AG04449 (cell line): Measurements from ENCODE around the gene MYO1A.
"Not testable (repeated sequence)": the region's sequence is repeated elsewhere in the genome, so short reads cannot be mapped to it uniquely, and the experiment has no call there.

Source experiments
- CTCF ChIA-PET: fragments of 350-600 bp; formaldehyde crosslinking; extraction: SDS; loops from one replicate; lab custom pipeline; 2021; ENCODE audit warnings: antibody characterized with exemption; lab: Yijun Ruan, JAX
- POLR2A ChIA-PET: fragments of 400-600, 350-600 bp; formaldehyde crosslinking; extraction: SDS; loops from one replicate; lab custom pipeline; 2020; ENCODE audit warnings: antibody characterized with exemption, inconsistent platforms; lab: Yijun Ruan, JAX
- DNase-seq: peaks from one replicate; pipeline ENCODE4 v3.0.0-alpha.2; 2010; ENCODE audit warnings: low read depth, low spot score
- H3K4me3 ChIP-seq: 2 replicates; pipeline ENCODE4 v1.5.1; 2011; ENCODE audit warnings: low read depth, mild to moderate bottlenecking, control low read depth, low read length
- TF ChIP-seq, protein P1 (sequence below): IDR thresholded peaks from one replicate; pipeline ENCODE4 v1.5.1; 2011; ENCODE audit warnings: mild to moderate bottlenecking, moderate library complexity, low read length, control low read depth, inconsistent platforms; ENCODE audit not compliant: insufficient read depth; ENCODE audit errors: missing control alignments

The MYO1A gene

DNA sequence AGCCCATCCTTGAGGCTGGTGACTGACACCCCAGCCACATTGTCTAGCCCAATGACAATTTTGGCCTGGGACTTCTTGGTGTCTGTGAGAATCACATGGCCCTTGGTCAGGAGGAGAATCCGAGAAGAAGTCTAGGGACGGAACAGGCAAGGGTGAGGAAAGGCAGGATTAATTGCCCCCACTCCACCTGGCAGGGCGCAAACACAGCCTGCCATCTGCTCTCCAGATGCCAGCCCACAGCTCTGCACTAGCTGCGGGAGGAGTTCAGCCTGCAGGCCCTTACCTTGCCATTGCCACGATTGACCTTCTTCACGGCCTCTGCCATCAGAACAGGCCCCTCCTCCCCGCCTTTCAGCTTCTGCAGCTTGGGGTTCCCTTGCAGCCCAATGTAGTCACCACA, 20.5 kb downstream of the MYO1A start:
- ChIA-PET CTCF (interaction anchor here (1.1 to 2.6 kb wide), 2 partner anchors 12 to 30 kb away, joined by 3 to 10 read pairs; no protein-coding TSS in a partner anchor), POLR2A (no interaction called here)
- TF ChIP-seq, protein P1, sequence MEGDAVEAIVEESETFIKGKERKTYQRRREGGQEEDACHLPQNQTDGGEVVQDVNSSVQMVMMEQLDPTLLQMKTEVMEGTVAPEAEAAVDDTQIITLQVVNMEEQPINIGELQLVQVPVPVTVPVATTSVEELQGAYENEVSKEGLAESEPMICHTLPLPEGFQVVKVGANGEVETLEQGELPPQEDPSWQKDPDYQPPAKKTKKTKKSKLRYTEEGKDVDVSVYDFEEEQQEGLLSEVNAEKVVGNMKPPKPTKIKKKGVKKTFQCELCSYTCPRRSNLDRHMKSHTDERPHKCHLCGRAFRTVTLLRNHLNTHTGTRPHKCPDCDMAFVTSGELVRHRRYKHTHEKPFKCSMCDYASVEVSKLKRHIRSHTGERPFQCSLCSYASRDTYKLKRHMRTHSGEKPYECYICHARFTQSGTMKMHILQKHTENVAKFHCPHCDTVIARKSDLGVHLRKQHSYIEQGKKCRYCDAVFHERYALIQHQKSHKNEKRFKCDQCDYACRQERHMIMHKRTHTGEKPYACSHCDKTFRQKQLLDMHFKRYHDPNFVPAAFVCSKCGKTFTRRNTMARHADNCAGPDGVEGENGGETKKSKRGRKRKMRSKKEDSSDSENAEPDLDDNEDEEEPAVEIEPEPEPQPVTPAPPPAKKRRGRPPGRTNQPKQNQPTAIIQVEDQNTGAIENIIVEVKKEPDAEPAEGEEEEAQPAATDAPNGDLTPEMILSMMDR: no peak
- H3K4me3 ChIP-seq: no peak overlapping the region
- DNase-seq: no peak

DNA sequence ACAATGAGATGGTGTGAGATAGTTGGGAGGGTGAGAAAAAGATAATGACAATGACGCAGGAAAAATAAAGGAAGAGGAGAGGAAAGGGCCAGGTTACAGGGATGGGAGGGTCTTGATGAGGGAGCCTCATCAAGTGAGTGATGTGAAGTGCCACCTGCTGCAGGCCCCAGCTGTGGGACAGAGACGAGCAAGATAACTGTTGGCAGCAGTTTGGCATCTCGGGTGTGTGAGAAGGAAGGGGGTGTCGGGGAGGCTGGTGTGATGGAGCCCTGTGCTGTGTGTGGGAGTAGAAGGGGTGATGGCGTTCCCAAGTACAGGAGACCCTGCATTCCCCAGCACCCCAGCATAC, 22.1 kb downstream of the MYO1A start:
- ChIA-PET CTCF (interaction anchor here (0.6 to 3.8 kb wide), 9 partner anchors 11 to 266 kb away, joined by 3 to 25 read pairs (median 5); partner anchors contain the start of genes TAC3 and ZBTB39), POLR2A (no interaction called here)
- TF ChIP-seq, protein P1: no peak
- no peak for DNase-seq
- no peak overlapping the region for H3K4me3 ChIP-seq

DNA sequence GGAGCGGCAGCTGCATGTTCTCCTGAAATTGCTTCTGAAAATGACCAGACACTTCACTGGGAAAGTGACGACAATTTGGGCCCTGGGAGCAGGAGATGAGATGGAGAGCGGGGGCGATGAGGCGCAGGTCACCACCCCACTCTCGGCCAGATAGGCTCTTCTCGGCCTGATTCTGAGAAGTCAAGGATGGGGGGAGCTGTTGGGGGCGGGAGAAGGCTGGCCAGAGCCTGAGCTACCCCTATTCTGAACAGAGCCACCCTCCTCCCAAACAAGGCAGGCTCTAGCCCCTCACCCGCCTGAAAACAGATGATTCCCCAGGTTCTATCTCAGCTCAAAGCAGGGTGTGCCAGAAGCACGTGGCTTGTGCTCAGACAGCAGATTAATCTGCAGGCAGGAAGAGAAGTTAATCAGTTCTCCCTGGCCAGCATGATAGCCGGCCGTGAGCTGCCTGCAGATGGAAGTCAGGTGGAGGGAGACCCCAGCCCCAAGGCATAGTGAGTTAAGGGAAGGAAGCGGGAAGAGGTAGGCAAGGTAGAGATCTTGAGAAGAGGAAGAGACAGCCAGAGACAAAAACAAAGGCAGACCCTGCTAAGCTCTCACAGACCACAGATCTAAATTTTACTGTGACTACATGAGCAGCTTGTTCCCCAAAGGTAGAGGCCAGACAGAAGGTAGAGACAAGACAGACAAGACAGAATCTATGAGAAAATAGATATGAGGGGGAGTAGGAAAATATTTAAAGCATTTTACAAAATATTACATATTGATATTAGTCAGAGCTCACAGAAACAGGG, 22.7 kb downstream of the MYO1A start:
- CTCF ChIA-PET: interaction anchor here (0.6 to 3.8 kb wide), 9 partner anchors 11 to 266 kb away, joined by 3 to 25 read pairs (median 5); partner anchors contain the start of genes TAC3 and ZBTB39
- no peak overlapping the region for H3K4me3 ChIP-seq

DNA sequence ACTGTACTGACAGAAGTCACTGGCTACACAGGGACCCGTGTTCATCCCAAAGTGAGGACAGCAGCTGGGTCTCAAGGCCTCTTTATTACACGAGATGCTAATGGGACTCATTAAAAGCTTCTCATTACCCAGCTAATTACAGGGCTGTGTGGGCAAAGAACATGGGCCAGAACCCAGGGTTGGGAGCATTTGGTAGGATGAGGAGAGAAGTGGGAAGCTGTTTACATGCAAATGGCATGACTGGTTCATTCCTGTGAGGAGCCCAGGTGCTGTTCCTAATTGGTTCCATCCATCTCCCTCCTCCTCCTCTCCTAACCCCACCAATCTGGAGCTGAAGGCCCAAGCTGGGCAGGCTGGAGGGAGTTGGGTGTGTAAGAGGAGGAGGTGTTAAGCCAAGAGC, 24.7 kb downstream of the MYO1A start:
- ChIA-PET POLR2A (no interaction called here), CTCF (interaction anchor here (0.9 to 3.8 kb wide), 7 partner anchors 9 to 40 kb away, joined by 3 to 25 read pairs (median 5); partner anchors contain the start of genes TAC3 and ZBTB39)
- TF ChIP-seq, protein P1: no peak
- H3K4me3 ChIP-seq: no peak overlapping the region
- no peak for DNase-seq

More for the DNA sequence above, 22.7 kb downstream of the MYO1A start:
- DNase-seq: no peak
- TF ChIP-seq, protein P1: no peak
- POLR2A ChIA-PET: interaction anchor here (0.6 kb wide), 1 partner anchor 10 kb away, joined by 3 read pairs; no protein-coding TSS in a partner anchor

DNA sequence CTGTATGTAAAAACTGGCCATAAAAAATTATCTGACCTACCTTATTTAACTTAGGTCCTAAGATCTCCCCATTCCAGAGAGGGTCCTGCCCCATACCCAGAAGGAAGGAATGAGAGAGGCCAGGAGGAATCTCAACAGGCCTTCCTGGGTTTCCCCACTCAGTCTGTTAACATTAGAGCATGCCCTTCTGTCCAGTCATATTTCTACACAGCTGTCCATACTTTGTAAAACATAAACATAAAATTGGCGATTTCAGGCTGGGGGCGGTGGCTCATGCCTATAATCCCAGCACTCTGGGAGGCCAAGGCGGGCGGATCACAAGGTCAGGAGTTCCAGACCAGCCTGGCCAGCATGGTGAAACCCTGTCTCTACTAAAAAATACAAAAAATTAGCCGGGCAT, 27.6 kb downstream of the MYO1A start:
- H3K4me3 ChIP-seq, DNase-seq, POLR2A ChIA-PET: not testable (repeated sequence)
- CTCF ChIA-PET: interaction anchor here (0.8 to 10.3 kb wide), 5 partner anchors 10 to 38 kb away, joined by 3 to 134 read pairs (median 4); partner anchors contain the start of gene ZBTB39

DNA sequence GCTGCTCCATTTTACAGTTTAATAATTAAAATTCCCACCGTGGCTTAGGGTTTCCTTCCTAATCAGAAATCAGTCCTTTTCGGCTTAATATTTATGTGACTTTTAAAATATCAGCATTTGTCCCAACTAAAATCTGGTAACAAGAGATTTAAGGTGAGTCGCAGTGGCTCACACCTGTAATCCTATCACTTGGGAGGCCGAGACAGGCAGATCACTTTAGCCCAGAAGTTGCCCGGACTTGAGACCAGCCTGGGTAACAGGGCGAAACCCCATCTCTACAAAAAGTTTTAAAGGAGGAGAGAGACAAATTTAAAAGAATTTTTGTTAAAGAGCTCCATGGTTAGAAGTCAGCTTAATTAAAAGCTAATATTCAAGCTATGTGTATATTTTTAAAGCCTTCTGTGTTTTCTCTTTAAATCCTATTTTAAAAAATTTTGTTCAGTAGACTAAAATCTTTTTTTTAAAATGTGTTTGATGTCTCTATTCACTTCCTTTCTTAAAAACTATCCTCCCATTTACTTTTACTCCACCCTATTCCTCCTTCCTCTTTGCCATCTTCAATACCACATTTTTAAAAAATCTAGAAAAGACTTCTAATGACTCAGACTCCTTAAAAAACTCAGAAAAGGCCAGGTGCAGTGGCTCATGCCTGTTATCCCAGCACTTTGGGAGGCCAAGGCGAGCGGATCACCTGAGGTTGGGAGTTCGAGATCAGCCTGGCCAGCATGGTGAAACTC, 29.8 kb downstream of the MYO1A start:
- DNase-seq: no peak
- POLR2A ChIA-PET: no interaction called here

More for the DNA sequence above, 29.8 kb downstream of the MYO1A start:
- TF ChIP-seq, protein P1: no peak
- CTCF ChIA-PET: interaction anchor here (1.0 to 10.3 kb wide), 5 partner anchors 9 to 43 kb away, joined by 3 to 134 read pairs (median 17); partner anchors contain the start of gene ZBTB39
- no peak overlapping the region for H3K4me3 ChIP-seq
